Measurements from ENCODE around the gene TNNT3. TPM values are rescaled to one million over a fixed set of nuclear protein-coding genes. Genes with fewer than 3 reads are reported as not detected.
"Not testable (repeated sequence)": the region's sequence is repeated elsewhere in the genome, so short reads cannot be mapped to it uniquely, and the experiment has no call there.

TNNT3 gene
- total RNA-seq, 4 donors from 2014 or later: 1.5 to 12.9 (median 4.8) TPM

DNA sequence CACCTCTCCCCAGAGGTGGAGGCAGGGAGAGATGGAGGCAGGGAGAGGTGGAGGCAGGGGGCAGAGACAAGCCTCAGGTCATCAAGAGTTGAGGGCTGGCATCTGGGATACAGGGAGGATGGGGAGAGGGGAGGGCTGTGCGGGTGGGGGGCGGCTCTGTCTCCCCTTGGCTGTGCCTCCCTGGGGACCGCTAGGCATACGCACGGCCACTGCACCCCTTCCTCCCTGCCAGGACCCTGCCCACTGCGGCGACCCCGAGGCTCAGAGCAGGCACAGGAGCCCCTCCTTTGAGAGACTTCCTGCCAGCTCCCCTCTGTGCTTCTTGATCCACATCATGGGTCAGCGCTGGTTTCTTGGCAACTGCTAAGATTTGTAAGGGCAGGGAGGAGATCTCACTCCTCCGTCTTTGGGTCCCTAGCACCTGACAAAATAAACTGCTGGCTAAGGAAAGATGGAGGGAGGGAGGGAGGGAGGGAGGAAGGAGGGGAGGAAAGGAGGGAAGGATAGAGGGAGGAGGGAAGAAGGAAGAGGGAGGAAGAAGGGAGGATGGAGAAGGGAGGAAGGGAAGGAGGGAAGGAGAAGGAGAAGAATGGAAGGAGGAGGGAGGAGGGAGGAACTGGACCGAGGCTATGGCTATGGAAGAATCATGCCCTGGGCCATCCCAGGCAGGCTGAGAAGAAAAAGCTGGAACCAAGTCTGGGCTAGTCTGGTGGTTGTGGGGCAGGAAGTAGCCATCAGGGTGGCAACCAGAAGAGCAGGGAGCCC is 46.3 kb upstream of the TNNT3 start:
- TF ChIP-seq EP300 (IDR thresholded peaks at IDR 0.05): no peak
- TF ChIP-seq, protein P1, sequence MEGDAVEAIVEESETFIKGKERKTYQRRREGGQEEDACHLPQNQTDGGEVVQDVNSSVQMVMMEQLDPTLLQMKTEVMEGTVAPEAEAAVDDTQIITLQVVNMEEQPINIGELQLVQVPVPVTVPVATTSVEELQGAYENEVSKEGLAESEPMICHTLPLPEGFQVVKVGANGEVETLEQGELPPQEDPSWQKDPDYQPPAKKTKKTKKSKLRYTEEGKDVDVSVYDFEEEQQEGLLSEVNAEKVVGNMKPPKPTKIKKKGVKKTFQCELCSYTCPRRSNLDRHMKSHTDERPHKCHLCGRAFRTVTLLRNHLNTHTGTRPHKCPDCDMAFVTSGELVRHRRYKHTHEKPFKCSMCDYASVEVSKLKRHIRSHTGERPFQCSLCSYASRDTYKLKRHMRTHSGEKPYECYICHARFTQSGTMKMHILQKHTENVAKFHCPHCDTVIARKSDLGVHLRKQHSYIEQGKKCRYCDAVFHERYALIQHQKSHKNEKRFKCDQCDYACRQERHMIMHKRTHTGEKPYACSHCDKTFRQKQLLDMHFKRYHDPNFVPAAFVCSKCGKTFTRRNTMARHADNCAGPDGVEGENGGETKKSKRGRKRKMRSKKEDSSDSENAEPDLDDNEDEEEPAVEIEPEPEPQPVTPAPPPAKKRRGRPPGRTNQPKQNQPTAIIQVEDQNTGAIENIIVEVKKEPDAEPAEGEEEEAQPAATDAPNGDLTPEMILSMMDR (IDR thresholded peaks at IDR 0.05): no peak
- TF ChIP-seq POLR2A (IDR thresholded peaks at IDR 0.05): no peak
- TF ChIP-seq POLR2AphosphoS5 (IDR thresholded peaks at IDR 0.05): no peak
- peak overlapping the region; percentile 77 for H3K27ac ChIP-seq
- peaks cover 94% of the 10 kb centered on the region for H3K4me1 ChIP-seq
- H3K27me3 ChIP-seq: no peaks in the 10 kb centered on the region
- H3K36me3 ChIP-seq: no peaks in the 10 kb centered on the region
- 13% methylated on average over 10 of the region's 11 CpGs for WGBS
- peak in 1 of 2 donors; percentile 73 for DNase-seq (ENCODE audit: low spot score in 2 of 2)
- no peaks in the 10 kb centered on the region for H3K9me3 ChIP-seq
- peak overlapping the region; percentile 43 for H3K4me3 ChIP-seq

DNA sequence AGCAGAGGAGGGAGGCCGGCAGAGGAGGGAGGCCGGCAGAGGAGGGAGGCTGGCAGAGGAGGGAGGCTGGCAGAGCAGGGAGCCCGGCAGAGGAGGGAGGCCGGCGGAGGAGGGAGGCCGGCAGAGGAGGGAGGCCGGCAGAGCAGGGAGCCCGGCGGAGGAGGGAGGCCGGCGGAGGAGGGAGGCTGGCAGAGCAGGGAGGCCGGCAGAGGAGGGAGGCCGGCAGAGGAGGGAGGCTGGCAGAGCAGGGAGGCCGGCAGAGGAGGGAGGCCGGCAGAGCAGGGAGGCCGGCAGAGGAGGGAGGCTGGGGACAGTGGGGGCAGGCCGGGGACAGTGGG is 45.7 kb upstream of the TNNT3 start:
- 68% methylated on average over 17 of the region's 17 CpGs for WGBS
- not testable (repeated sequence) for H3K27me3 ChIP-seq; H3K9me3 ChIP-seq; DNase-seq (ENCODE audit: low spot score in 2 of 2); H3K36me3 ChIP-seq
- Histone ChIP-seq H3K4me1 (peaks cover 94% of the 10 kb centered on the region), H3K4me3 (peak overlapping the region; percentile 43), H3K27ac (peak overlapping the region; percentile 77)

DNA sequence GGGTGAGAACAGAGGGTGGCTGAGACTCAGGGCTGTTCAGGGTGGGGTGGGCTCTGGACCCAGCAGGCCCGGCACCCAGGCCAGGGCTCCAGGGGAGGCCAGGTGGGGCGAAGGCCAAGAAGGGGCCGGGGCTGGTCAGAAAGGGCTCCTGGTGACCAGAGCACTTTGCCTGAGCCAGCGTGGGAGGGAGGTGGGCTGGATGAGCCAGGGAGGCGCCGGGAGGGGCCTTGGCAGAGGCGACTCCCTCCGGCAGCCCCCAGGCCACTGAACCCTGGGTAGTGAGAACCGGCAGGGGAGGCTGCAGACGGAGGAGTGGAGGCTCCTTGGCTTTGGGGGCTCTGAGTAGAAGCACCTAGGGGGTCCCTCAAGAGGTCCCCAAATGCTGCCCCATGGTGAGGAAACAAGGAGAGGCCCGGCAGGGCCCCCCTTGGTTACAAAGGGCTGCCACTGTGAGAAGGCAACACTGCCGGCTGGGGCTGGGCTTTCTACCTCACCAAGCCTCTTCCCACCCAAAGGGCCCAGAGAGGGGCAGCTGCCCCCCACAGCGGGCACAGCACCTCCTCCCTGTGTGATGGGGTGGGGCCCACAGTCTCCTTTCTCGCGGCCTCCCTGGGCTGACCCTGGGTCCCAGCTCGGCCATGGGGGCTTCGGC is 44.9 kb upstream of the TNNT3 start:
- not testable (repeated sequence) for H3K27me3 ChIP-seq, H3K9me3 ChIP-seq, H3K36me3 ChIP-seq
- H3K4me1 ChIP-seq: peaks cover 96% of the 10 kb centered on the region
- peak in 1 of 2 donors; percentile 65 for DNase-seq (ENCODE audit: low spot score in 2 of 2)
- WGBS: 39% methylated on average over 8 of the region's 17 CpGs
- H3K27ac ChIP-seq: peak overlapping the region; percentile 90
- peak overlapping the region; percentile 17 for H3K4me3 ChIP-seq

DNA sequence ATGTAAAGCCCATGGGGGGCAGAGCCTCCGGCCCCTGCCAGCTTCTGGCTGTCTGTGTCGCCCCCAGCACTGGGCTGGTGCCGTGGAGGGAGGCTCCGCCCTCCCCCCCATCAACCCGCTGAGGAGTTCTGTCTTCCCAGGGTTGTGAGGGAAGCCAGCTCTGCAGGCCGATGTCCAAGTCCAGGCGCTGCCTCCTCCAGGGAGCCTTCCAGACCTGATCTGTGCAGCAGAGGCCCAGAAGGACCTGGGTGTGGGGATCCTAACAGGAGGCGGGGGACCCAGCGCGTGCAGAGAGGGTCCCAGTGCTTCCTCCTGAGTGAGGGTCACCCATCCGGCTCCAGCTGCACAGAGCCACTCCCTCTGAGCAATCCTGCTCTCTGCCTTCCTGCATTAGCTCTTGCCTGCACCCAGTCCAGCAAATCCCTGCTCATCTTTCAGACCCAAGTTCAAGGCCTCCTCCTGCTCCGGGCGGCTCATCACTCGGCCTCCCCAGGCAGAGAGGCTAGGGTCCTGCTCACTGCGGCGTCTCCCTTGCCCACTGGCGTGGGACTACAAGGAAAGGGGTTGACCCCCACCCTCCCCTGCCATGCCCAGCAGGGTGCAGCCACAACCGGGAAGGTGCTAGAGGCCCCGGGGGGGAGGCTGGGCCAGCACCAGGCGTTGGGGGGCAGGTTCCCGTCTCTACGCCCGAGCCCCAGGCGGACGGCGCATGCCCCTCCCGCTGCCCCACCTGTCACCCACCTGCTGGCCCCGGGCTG is 44.2 kb upstream of the TNNT3 start:
- Histone ChIP-seq H3K4me1 (peaks cover 96% of the 10 kb centered on the region), H3K9me3 (no peaks in the 10 kb centered on the region), H3K27me3 (no peaks in the 10 kb centered on the region), H3K4me3 (no peak overlapping the region), H3K27ac (peak overlapping the region; percentile 90), H3K36me3 (no peaks in the 10 kb centered on the region)
- WGBS: 59% methylated on average over 7 of the region's 28 CpGs
- DNase-seq (ENCODE audit: low spot score in 2 of 2): peak in 1 of 2 donors; percentile 69
- TF ChIP-seq EP300 (IDR thresholded peaks at IDR 0.05): no peak
- no peak for TF ChIP-seq POLR2A (IDR thresholded peaks at IDR 0.05)
- no peak for TF ChIP-seq POLR2AphosphoS5 (IDR thresholded peaks at IDR 0.05)
- TF ChIP-seq, protein P1 (IDR thresholded peaks at IDR 0.05): no peak

DNA sequence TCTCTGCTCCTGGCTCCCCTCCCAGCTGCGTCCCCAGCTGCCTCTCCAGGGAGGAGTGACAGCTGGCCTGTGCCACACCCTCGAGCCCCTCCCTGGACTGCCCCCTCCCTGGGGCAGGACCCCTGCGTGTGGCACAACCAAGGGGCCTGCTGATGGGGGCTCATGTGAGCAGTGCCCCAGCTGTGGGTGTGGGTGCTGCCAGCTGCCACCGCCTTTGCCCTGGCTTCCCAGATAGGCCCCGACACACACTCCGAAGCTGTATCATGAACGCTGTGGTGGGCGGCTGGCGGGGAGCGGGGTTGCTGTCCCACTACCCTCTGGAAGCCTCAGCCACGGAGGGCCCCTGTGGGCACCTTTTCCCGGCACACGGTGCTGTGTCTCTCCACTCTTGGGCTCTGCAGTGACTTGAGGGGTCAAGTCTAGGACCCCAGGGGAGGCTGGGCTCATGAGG is 43.6 kb upstream of the TNNT3 start:
- Histone ChIP-seq H3K27ac (peak overlapping the region; percentile 90), H3K4me1 (peaks cover 96% of the 10 kb centered on the region), H3K4me3 (peak overlapping the region; percentile 9)
- H3K27me3 ChIP-seq, H3K9me3 ChIP-seq, H3K36me3 ChIP-seq: not testable (repeated sequence)
- WGBS: 42% methylated on average over 2 of the region's 13 CpGs
- peak in 1 of 2 donors; percentile 71 for DNase-seq (ENCODE audit: low spot score in 2 of 2)

DNA sequence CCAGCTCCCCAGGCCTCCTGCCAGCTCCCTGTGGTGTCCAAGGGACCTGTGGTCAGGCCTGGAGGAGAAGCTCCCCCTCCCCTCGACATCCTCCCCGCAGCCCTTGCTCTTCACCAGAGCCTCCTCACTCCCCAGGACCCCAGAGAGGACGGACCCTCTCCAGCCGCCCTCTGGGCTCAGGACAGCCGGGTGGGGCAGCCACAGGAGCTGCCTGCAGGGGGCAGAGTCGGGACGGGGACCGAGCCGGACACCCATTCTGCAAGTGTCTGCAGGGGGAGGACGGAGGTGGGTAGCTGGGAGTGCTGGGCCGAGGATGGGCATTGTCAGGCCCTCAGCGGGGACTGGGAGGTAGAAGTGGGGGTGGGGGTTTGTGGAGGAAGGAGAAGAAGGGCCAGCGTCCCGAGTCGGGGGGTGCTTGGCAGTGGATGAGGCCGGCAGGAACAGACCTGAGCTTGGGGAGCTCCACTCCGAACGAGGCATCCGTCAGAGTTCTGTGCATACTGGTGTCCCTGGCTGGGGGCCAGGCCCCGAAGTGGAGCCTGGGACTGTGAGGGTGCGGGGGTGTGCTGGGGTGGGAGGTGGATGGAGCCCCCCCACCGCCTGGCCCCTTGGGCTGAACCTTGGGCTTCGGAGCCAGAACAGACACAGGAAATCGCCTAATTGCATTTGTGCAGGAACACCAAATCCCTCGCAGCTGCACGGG is 43.0 kb upstream of the TNNT3 start:
- Histone ChIP-seq H3K27me3 (no peaks in the 10 kb centered on the region), H3K4me1 (peaks cover 96% of the 10 kb centered on the region), H3K9me3 (no peaks in the 10 kb centered on the region), H3K4me3 (peak overlapping the region; percentile 9), H3K36me3 (no peaks in the 10 kb centered on the region), H3K27ac (peak overlapping the region; percentile 90)
- TF ChIP-seq, protein P1 (IDR thresholded peaks at IDR 0.05): peak; percentile 12 to 44
- no peak for TF ChIP-seq POLR2AphosphoS5 (IDR thresholded peaks at IDR 0.05)
- peak; percentile 81 to 86 for DNase-seq (ENCODE audit: low spot score in 2 of 2)
- WGBS: 6% methylated on average over 20 of the region's 26 CpGs
